CD4-positive, alpha-beta T cell treated with Interleukin-6 for 4 hours (primary cell): ENCODE data around the gene SUN1.
"Not testable (repeated sequence)": the region's sequence is repeated elsewhere in the genome, so short reads cannot be mapped to it uniquely, and the experiment has no call there.

ENCODE experiments used
- DNase-seq: peaks from one replicate; pipeline ENCODE4 v3.0.0-alpha.2; 2020; ENCODE audit warnings: mixed read lengths

SUN1 gene

GRCh38 chr7:923108-924041 is 91.1 kb downstream of the SUN1 start:
- peak; percentile 96 for DNase-seq

- not testable (repeated sequence) for DNase-seq
Observed at GRCh38 chr7:924042-924441, 91.8 kb downstream of the SUN1 start.
